Smooth muscle cell (in vitro differentiated cells): ENCODE results near the gene NAA15. TPM values are rescaled to one million over a fixed set of nuclear protein-coding genes. Genes with fewer than 3 reads are reported as not detected.

Experiments
- DNase-seq: peaks from one replicate; lab custom pipeline; 2025; ENCODE audit not compliant: unreplicated experiment; lab: John Stamatoyannopoulos, UW
- H2AFZ ChIP-seq: fragments of 200-600 bp; sonication (generic); 2 replicates; pipeline ENCODE4 v1.6.0; 2016; ENCODE audit warnings: antibody characterized with exemption, low read depth, mild to moderate bottlenecking
- H3F3A ChIP-seq: fragments of 200-600 bp; sonication (generic); 2 replicates; pipeline ENCODE4 v1.6.0; 2017; ENCODE audit warnings: antibody characterized with exemption, low read depth
- H3K27ac ChIP-seq: fragments of 200-600 bp; sonication (generic); 2 replicates; pipeline ENCODE4 v1.5.1; 2016; ENCODE audit warnings: low read depth, mild to moderate bottlenecking
- H3K27me3 ChIP-seq: fragments of 200-600 bp; sonication (generic); 2 replicates; pipeline ENCODE4 v1.6.1; 2016; ENCODE audit warnings: low read depth, mild to moderate bottlenecking
- H3K36me3 ChIP-seq: fragments of 200-600 bp; sonication (generic); 2 replicates; pipeline ENCODE4 v1.5.1; 2016; ENCODE audit warnings: low read depth
- H3K4me1 ChIP-seq: fragments of 200-600 bp; sonication (generic); 2 replicates; pipeline ENCODE4 v1.5.1; 2016; ENCODE audit warnings: low read depth
- H3K4me2 ChIP-seq: fragments of 200-600 bp; sonication (generic); 2 replicates; pipeline ENCODE4 v1.6.0; 2016; ENCODE audit warnings: mild to moderate bottlenecking
- H3K4me3 ChIP-seq: fragments of 200-600 bp; sonication (generic); 2 replicates; pipeline ENCODE4 v1.5.1; 2016; ENCODE audit warnings: mild to moderate bottlenecking
- H3K79me2 ChIP-seq: fragments of 200-600 bp; sonication (generic); 2 replicates; pipeline ENCODE4 v1.6.0; 2016; ENCODE audit warnings: low read depth, mild to moderate bottlenecking
- H3K9ac ChIP-seq: fragments of 200-600 bp; sonication (generic); 2 replicates; pipeline ENCODE4 v1.6.0; 2016; ENCODE audit warnings: low read depth
- H3K9me3 ChIP-seq: fragments of 200-600 bp; sonication (generic); replicated peaks from 2 replicates; pipeline ENCODE4 v1.5.1; 2016; ENCODE audit warnings: low read depth
- H4K20me1 ChIP-seq: fragments of 200-600 bp; sonication (generic); 2 replicates; pipeline ENCODE4 v1.6.0; 2016; ENCODE audit warnings: low read depth
- CTCF ChIP-seq: fragments of 200-600 bp; sonication (generic); IDR thresholded peaks from 2 replicates; pipeline ENCODE4 v1.5.1; 2017; ENCODE audit warnings: borderline replicate concordance, mild to moderate bottlenecking, antibody characterized with exemption; ENCODE audit not compliant: insufficient read depth, poor library complexity, severe bottlenecking
- WGBS: methylation state at CpG from one replicate; pipeline ENCODE4 v1.1.7; 2016; ENCODE audit warnings: low lambda C conversion rate; 5-methylcytosine and 5-hydroxymethylcytosine counted together
- polyA plus RNA-seq: library from polyadenylated mRNA; unstranded; fragments of >200 nt; fragmentation: Nextera tagmentation; extraction: Ambion mirVana; gene quantifications from 2 replicates; pipeline ENCODE4 v1.2.1, GENCODE V29; 2016
- total RNA-seq: library from RNA; depleted of rRNA; stranded (reverse); fragments of >200 nt; gene quantifications from 2 replicates; pipeline ENCODE4 v1.2.3, GENCODE V29; 2014

Gene NAA15
- total and polyA plus RNA-seq, 2 experiments from 2014 or later: 21.7 to 27.0 TPM

- H3K4me3 ChIP-seq: no peak overlapping the region
- 95% methylated on average over 3 of the region's 3 CpGs for WGBS
- H3K27ac ChIP-seq: no peak overlapping the region
- TF ChIP-seq CTCF: no peak
- H4K20me1 ChIP-seq: no peaks in the 10 kb centered on the region
- H3F3A ChIP-seq: no peaks in the 10 kb centered on the region
- H3K36me3 ChIP-seq: no peaks in the 10 kb centered on the region
- no peak overlapping the region for H2AFZ ChIP-seq
- H3K4me2 ChIP-seq: no peak overlapping the region
- H3K27me3 ChIP-seq: no peaks in the 10 kb centered on the region
- no peak for DNase-seq
- no peaks in the 10 kb centered on the region for H3K4me1 ChIP-seq
- no peaks in the 10 kb centered on the region for H3K9me3 ChIP-seq
- H3K9ac ChIP-seq: no peak overlapping the region
- H3K79me2 ChIP-seq: no peaks in the 10 kb centered on the region
Measured at GRCh38 chr4:139401368-139401767, 100.1 kb downstream of the NAA15 start.

DNA sequence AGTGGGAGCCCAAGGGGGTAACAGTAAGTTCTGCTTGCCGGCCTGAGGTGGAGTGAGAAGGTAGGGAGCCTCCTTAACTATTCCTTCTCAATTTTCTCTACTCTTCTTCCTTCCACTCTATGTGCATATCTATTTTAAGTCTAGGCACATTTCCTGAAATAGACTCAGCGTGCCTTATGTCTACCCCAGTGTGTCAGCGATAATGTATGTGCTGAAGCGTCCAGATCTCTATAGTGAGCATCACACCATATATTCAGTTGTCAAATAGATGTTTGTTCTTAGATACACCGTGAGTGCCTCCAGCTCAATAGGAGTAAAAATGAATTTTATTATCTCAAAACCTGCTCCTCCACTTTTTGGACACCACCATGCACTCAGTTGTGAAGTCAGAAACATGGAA, 101.1 kb downstream of the NAA15 start:
- Histone ChIP-seq H3K79me2 (no peaks in the 10 kb centered on the region), H3K27ac (no peak overlapping the region), H3K27me3 (no peaks in the 10 kb centered on the region), H4K20me1 (no peaks in the 10 kb centered on the region), H3K4me2 (no peak overlapping the region), H3K9ac (no peak overlapping the region), H3F3A (no peaks in the 10 kb centered on the region), H3K4me3 (no peak overlapping the region), H3K4me1 (no peaks in the 10 kb centered on the region), H2AFZ (no peak overlapping the region), H3K36me3 (no peaks in the 10 kb centered on the region), H3K9me3 (no peaks in the 10 kb centered on the region)
- no peak for TF ChIP-seq CTCF
- DNase-seq: no peak
- WGBS: 97% methylated on average over 5 of the region's 5 CpGs

DNA sequence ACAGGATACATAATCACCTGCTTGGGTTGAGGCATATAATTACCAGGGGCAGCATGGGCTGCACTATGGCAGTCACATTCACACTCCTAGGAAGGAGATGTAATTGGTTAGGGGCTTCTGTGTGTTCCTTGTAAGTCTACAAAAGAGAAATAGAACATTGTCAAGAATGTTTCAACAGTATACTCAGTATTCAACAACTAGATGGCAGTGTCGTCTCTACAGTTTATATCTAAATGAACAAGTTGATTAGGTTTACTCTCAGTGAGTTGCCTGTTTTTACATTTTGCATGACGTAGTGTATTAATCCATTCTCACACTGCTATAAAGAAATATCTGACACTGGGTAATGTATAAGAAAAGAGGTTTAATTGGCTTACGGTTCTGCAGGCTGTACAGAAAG, 102.2 kb downstream of the NAA15 start:
- WGBS: 95% methylated on average over 3 of the region's 3 CpGs
- no peak overlapping the region for H3K9ac ChIP-seq
- H3K36me3 ChIP-seq: no peaks in the 10 kb centered on the region
- H3K9me3 ChIP-seq: no peaks in the 10 kb centered on the region
- DNase-seq: no peak
- no peaks in the 10 kb centered on the region for H3K79me2 ChIP-seq
- H3K4me1 ChIP-seq: no peaks in the 10 kb centered on the region
- no peaks in the 10 kb centered on the region for H4K20me1 ChIP-seq
- H3K4me2 ChIP-seq: no peak overlapping the region
- H3K27ac ChIP-seq: no peak overlapping the region
- H3F3A ChIP-seq: no peaks in the 10 kb centered on the region
- no peak for TF ChIP-seq CTCF
- no peaks in the 10 kb centered on the region for H3K27me3 ChIP-seq
- no peak overlapping the region for H2AFZ ChIP-seq
- no peak overlapping the region for H3K4me3 ChIP-seq

DNA sequence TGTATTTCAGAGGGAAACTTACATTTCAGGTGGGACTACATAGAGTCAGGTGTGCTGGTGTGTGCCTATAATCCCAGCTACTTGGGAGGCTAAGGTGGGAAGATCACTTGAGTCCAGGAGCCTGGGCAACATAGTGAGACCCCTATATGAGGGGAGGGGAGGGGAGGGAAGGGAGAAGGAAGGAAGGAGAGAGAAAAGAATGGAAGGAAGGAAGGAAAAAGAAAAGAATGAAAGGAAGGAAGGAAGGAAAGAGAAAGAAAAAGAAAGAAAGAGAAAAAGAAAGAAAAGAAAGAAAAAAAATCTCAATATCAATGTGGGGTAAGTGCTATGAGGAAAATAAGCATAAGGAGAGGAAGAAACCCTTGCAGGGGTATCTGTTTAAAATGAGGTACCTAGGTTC, 109.0 kb downstream of the NAA15 start:
- no peak overlapping the region for H3K4me2 ChIP-seq

More for the DNA sequence above, 109.0 kb downstream of the NAA15 start:
- no peaks in the 10 kb centered on the region for H3K9me3 ChIP-seq
- H3K27me3 ChIP-seq: no peaks in the 10 kb centered on the region
- H3K4me1 ChIP-seq: no peaks in the 10 kb centered on the region
- no peak overlapping the region for H3K27ac ChIP-seq
- H3K4me3 ChIP-seq: no peak overlapping the region
- H3K36me3 ChIP-seq: peaks cover 6% of the 10 kb centered on the region
- no peak overlapping the region for H3K9ac ChIP-seq
- DNase-seq: no peak
- H4K20me1 ChIP-seq: no peaks in the 10 kb centered on the region
- H2AFZ ChIP-seq: no peak overlapping the region
- H3F3A ChIP-seq: no peaks in the 10 kb centered on the region
- no peaks in the 10 kb centered on the region for H3K79me2 ChIP-seq
- no peak for TF ChIP-seq CTCF
